ENCODE measurements around the gene PUDP.

The PUDP gene

DNA sequence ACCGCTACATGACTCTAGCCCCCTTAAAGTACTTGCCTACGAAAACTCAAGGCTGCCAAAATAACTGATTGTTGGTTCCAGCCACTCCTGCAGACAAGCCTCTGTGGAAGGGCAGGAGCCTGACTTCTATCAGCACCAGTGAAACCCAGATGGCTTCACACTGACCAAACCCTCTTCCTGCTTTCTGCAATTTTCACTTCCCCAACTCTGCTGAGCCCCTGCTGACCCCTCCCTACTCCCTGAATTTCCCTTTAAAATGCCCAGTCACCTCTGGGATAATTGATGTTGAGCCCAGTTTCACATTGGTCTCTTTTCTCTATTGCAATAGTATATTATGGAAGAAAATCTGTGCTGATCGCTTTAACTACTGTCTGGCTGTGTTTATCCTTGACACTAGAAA lies 62.1 kb downstream of the PUDP start:
- Histone ChIP-seq H3K9me3 (ENCODE audit: insufficient read depth, low read depth, low read length) (no peaks in the 10 kb centered on the region), H3K9ac (ENCODE audit: low read depth, low read length) (no peak overlapping the region), H3K36me3 (ENCODE audit: insufficient read depth, low read length) (no peaks in the 10 kb centered on the region), H3K27ac (ENCODE audit: low read depth, low read length) (no peak overlapping the region), H3K4me3 (ENCODE audit: low read length) (no peak overlapping the region), H3K27me3 (ENCODE audit: insufficient read depth, low read length) (no peaks in the 10 kb centered on the region), H3K4me1 (ENCODE audit: insufficient read depth, low read length) (peaks cover 5% of the 10 kb centered on the region; the same call in 1 of the 2 replicates)
- 91% methylated on average over 2 of the region's 3 CpGs for WGBS

DNA sequence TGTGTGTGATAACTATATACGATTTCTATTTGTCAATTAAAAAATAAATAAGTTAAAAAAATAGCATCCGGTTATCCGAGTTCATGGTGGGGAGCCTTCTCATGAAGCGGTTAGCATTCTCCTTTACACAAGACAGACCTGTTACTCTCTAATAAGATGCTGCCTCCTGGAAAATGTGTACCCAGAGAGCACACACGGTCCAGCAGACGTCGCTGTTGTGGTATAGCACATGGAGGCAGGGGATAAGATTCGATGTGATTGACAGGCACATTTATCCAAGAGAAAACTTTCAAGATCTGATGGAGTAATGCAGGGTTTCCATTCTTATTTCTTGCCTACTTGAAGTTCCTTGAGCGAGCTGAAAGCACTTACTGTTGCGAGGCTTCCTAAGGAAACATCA lies 63.1 kb downstream of the PUDP start:
- no peaks in the 10 kb centered on the region for H3K27me3 ChIP-seq (ENCODE audit: insufficient read depth, low read length)
- no peak overlapping the region for H3K4me3 ChIP-seq (ENCODE audit: low read length)
- WGBS, result 92% methylated on average over 6 of the region's 10 CpGs
- H3K27ac ChIP-seq (ENCODE audit: low read depth, low read length), result no peak overlapping the region
- H3K36me3 ChIP-seq (ENCODE audit: insufficient read depth, low read length), result no peaks in the 10 kb centered on the region
- H3K9me3 ChIP-seq (ENCODE audit: insufficient read depth, low read depth, low read length), result no peaks in the 10 kb centered on the region
- peaks cover 5% of the 10 kb centered on the region; the same call in 1 of the 2 replicates for H3K4me1 ChIP-seq (ENCODE audit: insufficient read depth, low read length)
- no peak overlapping the region for H3K9ac ChIP-seq (ENCODE audit: low read depth, low read length)

- no peaks in the 10 kb centered on the region; the same call in 1 of the 2 replicates for H3K4me1 ChIP-seq (ENCODE audit: insufficient read depth, low read length)
These were observed 64.2 kb downstream of the PUDP start for GRCh38 chrX:7083468-7084396.

DNA sequence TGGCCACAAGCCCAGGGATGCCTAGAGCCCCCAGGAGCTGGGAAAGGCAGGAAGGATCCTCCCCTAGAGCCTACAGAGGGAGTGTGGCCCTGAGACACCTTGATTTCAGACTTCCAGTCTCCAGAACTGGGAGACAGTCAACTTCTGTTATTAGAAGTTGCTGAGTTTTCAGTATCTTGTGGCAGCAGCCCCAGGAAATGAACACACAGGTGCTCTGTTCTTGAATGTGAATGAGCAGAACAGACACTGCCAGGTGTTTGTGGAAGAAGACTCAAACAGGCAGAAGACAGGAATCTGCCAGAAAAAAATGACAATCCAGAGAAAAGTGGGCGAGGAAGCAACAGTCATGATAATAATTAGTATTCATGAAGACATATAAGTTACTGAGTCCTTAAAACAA lies 64.9 kb downstream of the PUDP start:
- Histone ChIP-seq H3K27ac (ENCODE audit: low read depth, low read length) (no peak overlapping the region), H3K27me3 (ENCODE audit: insufficient read depth, low read length) (no peaks in the 10 kb centered on the region), H3K36me3 (ENCODE audit: insufficient read depth, low read length) (no peaks in the 10 kb centered on the region), H3K9ac (ENCODE audit: low read depth, low read length) (no peak overlapping the region), H3K9me3 (ENCODE audit: insufficient read depth, low read depth, low read length) (no peaks in the 10 kb centered on the region), H3K4me1 (ENCODE audit: insufficient read depth, low read length) (no peaks in the 10 kb centered on the region; the same call in 1 of the 2 replicates), H3K4me3 (ENCODE audit: low read length) (no peak overlapping the region)
- WGBS, result no CpG with 5 or more reads among the region's 1 CpG

More at GRCh38 chrX:7083468-7084396, 64.2 kb downstream of the PUDP start:
- no peak overlapping the region for H3K9ac ChIP-seq (ENCODE audit: low read depth, low read length)
- no peak overlapping the region for H3K27ac ChIP-seq (ENCODE audit: low read depth, low read length)
- H3K9me3 ChIP-seq (ENCODE audit: insufficient read depth, low read depth, low read length), result no peaks in the 10 kb centered on the region
- H3K27me3 ChIP-seq (ENCODE audit: insufficient read depth, low read length), result no peaks in the 10 kb centered on the region
- H3K36me3 ChIP-seq (ENCODE audit: insufficient read depth, low read length), result no peaks in the 10 kb centered on the region
- WGBS, result 93% methylated on average over 16 of the region's 21 CpGs
- H3K4me3 ChIP-seq (ENCODE audit: low read length), result no peak overlapping the region

DNA sequence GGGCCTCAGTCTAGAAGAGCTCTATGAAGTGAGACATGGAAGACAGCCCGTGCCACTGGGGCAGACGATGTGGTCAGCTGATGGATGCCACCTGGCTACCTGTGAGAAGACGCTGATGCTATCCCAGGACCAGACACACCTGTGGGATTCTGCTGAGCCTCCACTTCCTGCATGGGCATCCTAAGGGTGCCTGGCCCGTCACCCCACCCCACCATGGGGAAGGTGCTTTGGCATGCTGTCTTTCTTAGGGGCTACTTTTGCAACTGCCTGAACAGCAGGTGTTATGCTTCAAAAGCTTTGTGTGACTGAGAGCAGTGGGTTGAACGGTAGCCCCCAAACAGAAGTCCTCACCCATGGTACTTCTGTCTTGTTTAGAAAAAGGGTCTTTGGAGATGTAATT lies 65.4 kb downstream of the PUDP start:
- H3K4me3 ChIP-seq (ENCODE audit: low read length), result no peak overlapping the region
- H3K9me3 ChIP-seq (ENCODE audit: insufficient read depth, low read depth, low read length), result no peaks in the 10 kb centered on the region
- H3K36me3 ChIP-seq (ENCODE audit: insufficient read depth, low read length), result no peaks in the 10 kb centered on the region
- no peak overlapping the region for H3K9ac ChIP-seq (ENCODE audit: low read depth, low read length)
- H3K27me3 ChIP-seq (ENCODE audit: insufficient read depth, low read length), result no peaks in the 10 kb centered on the region
- WGBS, result 96% methylated on average over 5 of the region's 5 CpGs
- H3K27ac ChIP-seq (ENCODE audit: low read depth, low read length), result no peak overlapping the region
- no peaks in the 10 kb centered on the region; the same call in 1 of the 2 replicates for H3K4me1 ChIP-seq (ENCODE audit: insufficient read depth, low read length)

GRCh38 chrX:7077241-7078230 lies 70.4 kb downstream of the PUDP start:
- H3K36me3 ChIP-seq (ENCODE audit: insufficient read depth, low read length), result no peaks in the 10 kb centered on the region
- no peaks in the 10 kb centered on the region for H3K9me3 ChIP-seq (ENCODE audit: insufficient read depth, low read depth, low read length)
- H3K9ac ChIP-seq (ENCODE audit: low read depth, low read length), result no peak overlapping the region
- no peak overlapping the region for H3K4me3 ChIP-seq (ENCODE audit: low read length)
- 96% methylated on average over 23 of the region's 23 CpGs for WGBS
- no peaks in the 10 kb centered on the region for H3K4me1 ChIP-seq (ENCODE audit: insufficient read depth, low read length)
- H3K27me3 ChIP-seq (ENCODE audit: insufficient read depth, low read length), result no peaks in the 10 kb centered on the region
- H3K27ac ChIP-seq (ENCODE audit: low read depth, low read length), result no peak overlapping the region

DNA sequence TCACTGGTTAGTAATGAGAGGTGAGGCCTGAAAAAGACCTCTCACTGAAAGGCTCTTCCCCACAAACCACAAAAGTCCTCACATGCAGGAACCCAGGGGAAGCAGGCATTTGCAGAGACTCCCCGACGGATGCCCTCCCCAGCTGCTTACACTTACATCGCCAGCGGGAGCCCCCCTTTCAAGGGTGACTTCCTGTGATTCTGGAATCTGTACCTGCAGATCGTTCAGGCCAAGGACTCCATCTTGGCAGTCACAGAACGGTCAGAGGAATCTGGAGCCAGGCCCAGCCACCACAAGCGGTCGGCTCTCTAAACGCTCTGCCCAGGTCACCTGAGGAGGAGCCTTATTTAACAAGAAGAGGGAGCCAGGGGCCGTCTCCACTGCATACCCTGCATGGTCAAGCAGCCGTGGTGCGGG lies 71.7 kb downstream of the PUDP start:
- 93% methylated on average over 12 of the region's 12 CpGs for WGBS

GRCh38 chrX:7074908-7075204 lies 73.1 kb downstream of the PUDP start:
- Histone ChIP-seq H3K27ac (ENCODE audit: low read depth, low read length) (no peak overlapping the region), H3K9me3 (ENCODE audit: insufficient read depth, low read depth, low read length) (no peaks in the 10 kb centered on the region), H3K27me3 (ENCODE audit: insufficient read depth, low read length) (no peaks in the 10 kb centered on the region), H3K4me3 (ENCODE audit: low read length) (no peak overlapping the region), H3K4me1 (ENCODE audit: insufficient read depth, low read length) (no peaks in the 10 kb centered on the region), H3K9ac (ENCODE audit: low read depth, low read length) (no peak overlapping the region), H3K36me3 (ENCODE audit: insufficient read depth, low read length) (no peaks in the 10 kb centered on the region)
- 100% methylated on average over 1 of the region's 1 CpG for WGBS

More for the DNA sequence above, 71.7 kb downstream of the PUDP start:
- Histone ChIP-seq H3K4me1 (ENCODE audit: insufficient read depth, low read length) (no peaks in the 10 kb centered on the region), H3K4me3 (ENCODE audit: low read length) (no peak overlapping the region), H3K27me3 (ENCODE audit: insufficient read depth, low read length) (no peaks in the 10 kb centered on the region), H3K27ac (ENCODE audit: low read depth, low read length) (no peak overlapping the region), H3K9me3 (ENCODE audit: insufficient read depth, low read depth, low read length) (no peaks in the 10 kb centered on the region), H3K36me3 (ENCODE audit: insufficient read depth, low read length) (no peaks in the 10 kb centered on the region), H3K9ac (ENCODE audit: low read depth, low read length) (no peak overlapping the region)

DNA sequence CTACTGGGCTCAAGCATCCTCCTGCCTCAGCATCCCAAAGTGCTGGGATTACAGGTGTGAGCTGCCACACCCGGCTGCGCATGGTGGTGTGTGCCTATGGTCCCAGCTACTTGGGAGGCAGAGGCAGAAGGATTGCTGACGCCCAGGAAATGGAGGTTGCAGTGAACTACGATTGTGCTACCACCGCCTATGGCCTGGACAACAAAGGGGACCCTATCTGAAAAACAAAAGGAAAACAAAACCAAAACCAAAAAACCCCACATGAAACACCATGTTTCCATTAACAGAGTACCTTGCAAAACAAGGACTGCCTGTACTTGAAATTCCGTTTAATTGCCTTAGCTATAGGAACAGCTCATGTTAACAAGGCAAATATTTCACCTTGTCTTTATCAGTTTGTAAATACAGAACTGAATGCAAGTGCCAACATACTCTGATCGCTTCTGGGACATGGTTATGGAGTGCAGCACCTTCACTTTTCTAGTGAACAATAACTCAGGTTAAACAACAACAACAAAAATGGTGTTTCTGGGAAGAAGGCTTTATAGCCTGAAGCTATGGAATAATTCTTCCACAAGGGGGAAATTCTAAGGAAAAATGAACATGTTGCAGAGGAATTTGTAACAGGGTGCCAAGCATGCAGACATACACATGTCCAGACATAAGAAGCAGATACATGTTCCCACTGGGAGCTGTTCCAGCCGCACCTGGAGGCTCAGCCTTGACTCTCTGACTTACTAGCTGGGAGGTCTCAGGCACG lies 73.6 kb downstream of the PUDP start:
- H3K9ac ChIP-seq (ENCODE audit: low read depth, low read length), result no peak overlapping the region
- no peaks in the 10 kb centered on the region for H3K27me3 ChIP-seq (ENCODE audit: insufficient read depth, low read length)
- no peaks in the 10 kb centered on the region for H3K36me3 ChIP-seq (ENCODE audit: insufficient read depth, low read length)
- no peaks in the 10 kb centered on the region for H3K9me3 ChIP-seq (ENCODE audit: insufficient read depth, low read depth, low read length)
- H3K4me3 ChIP-seq (ENCODE audit: low read length), result no peak overlapping the region
- WGBS, result 94% methylated on average over 8 of the region's 9 CpGs
- H3K27ac ChIP-seq (ENCODE audit: low read depth, low read length), result no peak overlapping the region
- H3K4me1 ChIP-seq (ENCODE audit: insufficient read depth, low read length), result no peaks in the 10 kb centered on the region

DNA sequence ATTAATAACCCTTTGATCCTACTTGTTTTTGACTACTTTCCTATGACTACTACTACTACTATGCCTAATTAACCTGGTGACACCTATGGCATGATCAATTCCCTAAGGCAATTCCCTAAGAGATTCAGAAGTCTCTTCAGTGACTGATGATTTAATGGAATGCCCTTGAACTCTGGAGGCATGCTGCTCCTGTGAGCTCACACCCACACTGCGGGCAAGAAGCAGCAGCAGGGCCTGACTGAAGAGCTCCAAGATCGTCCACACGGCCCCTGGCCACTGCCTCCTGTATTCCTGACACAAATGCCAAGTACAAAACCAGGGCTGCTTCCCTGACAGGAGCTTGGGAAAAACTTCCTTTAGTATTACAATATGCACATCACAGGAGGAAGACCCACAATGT lies 74.6 kb downstream of the PUDP start:
- H3K27me3 ChIP-seq (ENCODE audit: insufficient read depth, low read length), result no peaks in the 10 kb centered on the region
- H3K27ac ChIP-seq (ENCODE audit: low read depth, low read length), result no peak overlapping the region
- 88% methylated on average over 3 of the region's 3 CpGs for WGBS
- H3K9me3 ChIP-seq (ENCODE audit: insufficient read depth, low read depth, low read length), result no peaks in the 10 kb centered on the region
- H3K36me3 ChIP-seq (ENCODE audit: insufficient read depth, low read length), result no peaks in the 10 kb centered on the region
- H3K4me3 ChIP-seq (ENCODE audit: low read length), result no peak overlapping the region
- no peak overlapping the region for H3K9ac ChIP-seq (ENCODE audit: low read depth, low read length)
- no peaks in the 10 kb centered on the region for H3K4me1 ChIP-seq (ENCODE audit: insufficient read depth, low read length)

Data from HUES64 (cell line).